Stimulated activated CD4-positive, alpha-beta T cell treated with anti-CD3 and anti-CD28 coated beads, TNF-alpha, amount 100 ng/mL, for 1 hour (primary cell): ENCODE data around the gene CALM3.
"Not testable (repeated sequence)": the region's sequence is repeated elsewhere in the genome, so short reads cannot be mapped to it uniquely, and the experiment has no call there.

ENCODE experiments used
- DNase-seq, 3 donors: peaks; one replicate each; pipeline ENCODE4 v3.0.0-alpha.2; 2020; ENCODE audit warnings: low read depth in 3 of 3, low spot score in 1 of 3

CALM3 gene

GRCh38 chr19:46601318-46602224 lies at the start of gene CALM3:
TSS of gene CALM3 (plus strand) at chr19:46601330. CDS start at chr19:46601435, 105 bp downstream.
- DNase-seq: no peak

DNA sequence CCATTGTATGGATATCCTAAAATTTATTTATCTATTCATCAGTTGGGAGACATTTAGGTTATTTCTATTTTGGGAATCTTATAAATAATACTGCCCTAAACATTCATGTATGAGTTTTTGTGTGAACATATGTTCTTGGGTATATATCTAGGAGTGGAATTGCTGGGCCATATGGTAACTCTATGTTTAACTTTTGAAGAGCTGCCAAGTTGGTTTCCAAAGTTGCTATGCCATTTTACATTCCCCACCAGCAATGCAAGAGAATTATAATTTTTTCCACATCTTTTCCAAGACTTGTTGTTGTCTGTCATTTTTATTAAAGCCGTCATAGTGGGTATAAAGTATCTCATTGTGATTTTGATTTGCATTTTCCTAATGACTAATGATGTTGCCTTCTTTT lies 48.2 kb upstream of the CALM3 start:
- DNase-seq: no peak

- DNase-seq: no peak
Measured at GRCh38 chr19:46554161-46554560, 47.0 kb upstream of the CALM3 start.

GRCh38 chr19:46555628-46556280 lies 45.4 kb upstream of the CALM3 start:
- no peak for DNase-seq

DNA sequence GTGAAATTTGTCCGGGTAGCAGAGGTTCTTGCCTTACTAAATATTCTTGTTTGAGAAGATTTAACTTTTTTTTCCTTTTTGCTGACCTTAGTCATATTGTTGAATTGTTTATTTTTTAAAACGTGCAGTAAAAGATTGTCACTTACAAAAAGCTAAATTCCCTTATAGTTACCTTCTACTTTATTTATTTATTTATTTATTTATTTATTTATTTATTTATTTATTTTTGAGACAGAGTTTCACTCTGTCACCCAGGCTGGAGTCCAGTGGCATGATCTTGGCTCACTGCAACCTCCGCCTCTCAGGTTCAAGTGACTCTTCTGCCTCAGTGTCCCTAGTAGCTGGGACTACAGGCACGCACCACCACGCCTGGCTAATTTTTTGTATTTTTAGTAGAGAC lies 44.7 kb upstream of the CALM3 start:
- not testable (repeated sequence) for DNase-seq

GRCh38 chr19:46559203-46559602 lies 41.9 kb upstream of the CALM3 start:
- no peak for DNase-seq

DNA sequence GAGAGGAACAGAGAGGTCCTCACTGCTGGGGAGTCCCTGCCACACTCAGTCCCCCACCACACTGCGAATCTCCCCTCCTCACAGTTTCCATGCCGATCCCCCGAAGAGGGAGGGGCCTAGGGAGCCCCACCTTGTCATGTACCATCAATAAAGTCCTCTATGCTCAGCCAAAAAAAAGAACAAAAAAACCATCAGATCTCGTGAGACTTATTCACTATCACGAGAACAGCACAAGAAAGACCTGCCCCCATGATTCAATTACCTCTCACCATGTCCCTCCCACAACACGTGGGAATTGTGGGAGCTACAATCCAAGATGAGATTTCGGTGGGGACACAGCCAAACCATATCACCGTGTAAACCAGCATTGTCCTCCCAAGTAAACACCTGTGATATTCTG lies 41.5 kb upstream of the CALM3 start:
- not testable (repeated sequence) for DNase-seq

GRCh38 chr19:46564701-46565100 lies 36.4 kb upstream of the CALM3 start:
- DNase-seq: no peak

- no peak for DNase-seq
Measured at GRCh38 chr19:46571495-46571894, 29.6 kb upstream of the CALM3 start.

DNA sequence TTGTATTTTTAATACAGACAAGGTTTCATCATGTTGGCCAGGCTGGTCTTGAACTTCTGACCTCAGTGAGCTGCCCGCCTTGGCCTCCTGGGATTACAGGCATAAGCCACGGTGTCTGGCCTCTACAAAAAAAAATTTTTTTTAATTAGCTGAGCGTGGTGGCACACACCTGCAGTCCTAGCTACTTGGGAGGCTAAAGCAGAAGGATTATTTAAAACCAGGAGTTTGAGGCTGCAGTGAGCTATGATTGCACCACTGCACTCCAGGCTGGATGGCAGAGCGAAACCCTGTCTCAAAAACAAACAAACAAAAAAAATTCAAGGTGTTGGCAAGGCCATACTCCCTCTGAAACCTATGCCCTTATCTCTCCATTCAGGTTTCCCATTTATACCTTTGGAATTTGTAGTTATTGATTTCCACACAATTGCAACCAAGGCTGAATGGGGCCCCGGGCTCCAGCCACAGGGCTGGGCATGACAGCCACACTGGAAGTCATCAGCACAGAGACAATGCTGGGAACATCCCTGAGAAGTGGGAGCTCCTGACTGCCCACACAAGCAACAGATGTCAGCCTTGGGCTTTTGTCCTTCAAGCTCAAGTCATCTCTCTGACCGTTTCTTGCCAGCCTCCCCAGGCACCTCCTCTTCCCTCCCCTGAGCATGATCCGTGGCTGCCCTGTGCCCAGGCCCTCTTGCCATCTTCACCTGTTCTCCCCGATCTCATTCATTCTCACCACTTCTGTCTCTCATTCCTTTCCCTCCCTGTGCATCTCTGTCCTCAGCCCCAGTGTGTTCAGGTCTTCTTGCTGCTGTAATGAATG lies 27.2 kb upstream of the CALM3 start:
- DNase-seq: no peak

DNA sequence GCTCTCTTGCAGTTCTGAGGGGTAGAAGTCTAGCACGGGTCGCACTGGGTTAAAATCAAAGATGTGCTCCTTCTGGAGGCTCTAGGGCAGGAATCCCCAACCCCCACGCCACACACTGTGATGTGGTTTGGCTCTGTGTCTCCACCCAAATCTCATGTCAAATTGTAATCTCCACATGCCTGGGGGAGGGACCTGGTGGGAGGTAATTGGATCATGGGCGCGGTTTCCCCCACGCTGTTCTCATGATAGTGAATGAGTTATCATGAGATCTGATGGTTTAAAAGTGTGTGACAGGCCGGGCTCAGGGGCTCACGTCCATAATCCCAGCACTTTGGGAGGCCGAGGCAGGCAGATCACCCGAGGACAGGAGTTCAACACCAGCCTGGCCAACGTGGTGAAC lies 26.6 kb upstream of the CALM3 start:
- DNase-seq: peak in 1 of 3 donors; percentile 32

DNA sequence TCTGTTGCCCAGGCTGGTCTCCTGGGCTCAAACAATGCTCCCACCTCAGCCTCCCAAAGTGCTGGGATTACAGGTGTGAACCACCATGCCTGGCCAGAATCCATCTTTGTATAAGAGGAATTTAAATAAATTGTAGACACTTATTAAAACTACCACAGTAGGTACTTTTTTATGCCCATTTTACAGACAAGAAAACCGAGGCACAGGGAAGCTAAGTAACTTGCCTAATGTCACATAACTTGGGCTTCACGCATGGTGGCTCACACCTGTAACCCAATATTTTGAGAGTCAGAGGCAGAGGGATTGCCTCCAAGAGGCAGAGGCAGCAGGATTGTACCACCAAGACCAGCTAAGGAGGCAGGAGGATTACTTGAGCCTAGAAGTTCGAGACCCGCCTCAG lies 22.7 kb upstream of the CALM3 start:
- no peak for DNase-seq

GRCh38 chr19:46579361-46579879 lies 21.7 kb upstream of the CALM3 start:
- no peak for DNase-seq

DNA sequence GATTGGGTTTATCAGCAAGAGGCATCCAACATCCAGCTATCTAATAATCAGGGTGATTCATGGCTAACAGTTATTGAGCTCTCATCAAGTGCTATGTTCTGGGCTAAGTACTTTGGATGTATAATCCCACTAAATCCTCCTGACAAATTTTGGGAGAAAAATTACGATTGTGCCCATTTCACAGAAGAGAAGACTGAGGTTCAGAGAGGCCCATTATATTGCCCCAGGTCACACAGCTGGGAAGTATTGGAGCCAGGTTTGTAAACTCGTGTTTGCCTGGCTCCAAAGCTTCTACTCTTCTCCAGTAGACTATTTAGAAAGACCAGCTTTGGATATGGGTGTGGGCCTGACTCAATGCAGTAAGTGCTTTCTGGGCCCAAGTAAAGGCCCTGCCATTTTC lies 20.9 kb upstream of the CALM3 start:
- DNase-seq: no peak

DNA sequence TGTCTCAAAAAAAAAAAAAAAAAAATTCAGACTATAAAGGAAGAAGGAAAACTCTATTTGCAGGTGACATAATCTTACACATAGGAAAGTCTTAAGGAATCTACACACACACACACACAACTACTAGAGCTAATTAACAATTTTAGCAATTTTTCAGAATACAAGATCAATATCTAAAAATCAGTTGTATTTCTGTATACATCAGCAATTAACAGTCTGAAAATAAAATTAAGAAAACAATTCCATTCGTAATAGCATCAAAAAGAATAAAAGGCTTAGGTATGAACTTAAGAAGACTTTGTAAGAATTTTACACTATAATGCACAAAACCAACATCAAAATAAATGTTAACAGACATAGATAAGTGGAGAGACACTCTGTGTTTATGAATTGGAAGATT lies 15.6 kb upstream of the CALM3 start:
- DNase-seq: no peak

- DNase-seq: no peak
Measured at GRCh38 chr19:46586294-46586693, 14.8 kb upstream of the CALM3 start.

DNA sequence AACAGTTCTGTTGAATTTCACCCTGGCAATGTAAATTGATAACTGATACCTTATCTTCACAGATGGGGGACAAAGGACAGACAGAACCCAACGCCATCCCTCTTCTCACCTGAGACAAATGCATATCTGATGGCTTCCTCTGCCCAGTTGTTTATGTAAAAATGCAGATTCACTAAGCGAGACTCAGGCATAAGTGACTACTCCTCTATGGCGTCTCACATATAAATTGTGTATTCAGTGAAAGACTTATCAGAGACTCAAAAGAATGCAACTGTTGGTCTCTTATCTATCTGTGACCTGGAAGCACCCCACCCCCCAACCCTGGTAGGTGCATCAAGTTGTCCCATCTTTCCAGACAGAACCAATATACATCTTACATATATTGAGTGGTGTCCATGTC lies 13.3 kb upstream of the CALM3 start:
- no peak for DNase-seq

- DNase-seq: no peak
Measured at GRCh38 chr19:46591254-46591653, 9.9 kb upstream of the CALM3 start.

DNA sequence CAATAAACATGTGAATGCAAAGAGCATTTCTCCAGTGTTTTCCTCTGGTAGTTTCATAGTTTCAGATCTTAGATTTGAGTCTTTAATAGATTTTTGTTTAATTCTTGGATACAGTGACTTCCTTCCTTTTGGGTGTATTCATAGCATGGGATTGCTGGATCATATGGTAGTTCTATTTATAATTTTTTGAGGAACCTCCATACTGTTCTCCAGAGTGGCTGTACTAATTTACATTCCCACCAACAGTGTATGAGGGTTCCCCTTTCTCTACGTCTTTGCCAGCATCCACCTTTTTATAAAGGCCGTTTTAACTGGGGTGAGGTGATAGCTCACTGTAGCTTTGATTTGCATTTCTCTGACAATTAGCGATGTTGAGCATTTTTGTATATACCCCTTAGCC lies 9.3 kb upstream of the CALM3 start:
- DNase-seq: no peak

- DNase-seq: no peak
Measured at GRCh38 chr19:46596008-46596407, 5.1 kb upstream of the CALM3 start.

GRCh38 chr19:46598372-46598917 lies 2.7 kb upstream of the CALM3 start:
- DNase-seq: no peak
